ENCODE data around the gene TH. TPM values are rescaled to one million over a fixed set of nuclear protein-coding genes. Genes with fewer than 3 reads are reported as not detected.

TH gene
- total RNA-seq, 1 experiment from 2014 or later: not detected

- ATAC-seq: no peak
- Histone ChIP-seq H3K4me1 (ENCODE audit: control insufficient read depth, insufficient read depth, low read length) (no peaks in the 10 kb centered on the region), H3K27ac (ENCODE audit: low read length) (no peak overlapping the region), H3K27me3 (ENCODE audit: control insufficient read depth, insufficient read depth, low read length) (peaks cover under 1% of the 10 kb centered on the region; the same call in 1 of the 2 replicates), H3K36me3 (ENCODE audit: control insufficient read depth, insufficient read depth, low read length) (no peaks in the 10 kb centered on the region), H3K4me3 (ENCODE audit: low read depth in 2 of 2, low read length in 2 of 2) (no peak overlapping the region), H3K9me3 (ENCODE audit: control insufficient read depth, insufficient read depth, low read depth, low read length) (no peaks in the 10 kb centered on the region)
- no TSS peak for BruUV-seq (replicated peaks)
- DNase-seq (ENCODE audit: low read depth, low spot score): no peak
- POLR2A ChIA-PET: no interaction called here
- in situ Hi-C loops (cut with HindIII; ENCODE audit: low pct_unique_long_range_greater_than_20kb, low sequenced_read_pairs): no loop called here
- TF ChIP-seq REST (IDR thresholded peaks at IDR 0.05; ENCODE audit: insufficient read depth in 1 of 2, low read depth in 2 of 2, low read length in 1 of 2) (no peak), POLR2AphosphoS5 (IDR thresholded peaks at IDR 0.05; ENCODE audit: low read depth, low read length) (no peak), TCF7L2 (IDR thresholded peaks at IDR 0.05; ENCODE audit: low read depth, low read length) (no peak), SIN3A (IDR thresholded peaks at IDR 0.05; ENCODE audit: borderline replicate concordance, insufficient read depth, low read depth, low read length) (no peak)
- CTCF ChIA-PET: interaction anchor here (1.1 kb wide), 1 partner anchor 219 kb away, joined by 4 read pairs; no protein-coding TSS in a partner anchor
- intact Hi-C loops (cut with micrococcal nuclease; ENCODE audit: unreplicated experiment): no loop called here
These were observed 29.9 kb upstream of the TH start for GRCh38 chr11:2201542-2201941.

DNA sequence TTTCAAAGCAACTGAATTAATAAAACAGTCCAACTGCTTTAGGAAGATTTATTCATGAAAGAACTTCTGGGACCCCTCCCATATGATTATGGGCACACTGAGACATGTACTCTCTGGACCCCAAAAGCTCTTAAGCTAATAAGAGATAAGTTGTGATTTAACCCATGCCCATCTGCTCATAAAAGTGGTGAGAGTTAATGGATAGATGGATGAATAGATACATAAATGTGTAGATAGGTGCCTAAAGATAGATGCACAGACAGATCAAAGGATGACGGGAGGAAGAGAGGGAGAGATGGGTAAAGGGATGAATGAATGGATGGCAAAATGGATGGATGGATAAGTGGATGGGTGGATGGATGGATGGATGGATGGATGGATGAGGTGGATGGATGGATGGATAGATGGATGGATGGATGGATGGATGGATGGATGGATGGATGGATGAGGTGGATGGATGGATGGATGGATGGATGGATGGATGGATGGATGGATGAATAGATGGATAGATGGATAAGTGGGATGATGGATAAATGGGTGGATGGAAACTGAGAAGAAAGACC is 29.4 kb upstream of the TH start:
- Histone ChIP-seq H3K27me3 (ENCODE audit: control insufficient read depth, insufficient read depth, low read length) (peaks cover 4% of the 10 kb centered on the region; the same call in 1 of the 2 replicates), H3K9me3 (ENCODE audit: control insufficient read depth, insufficient read depth, low read depth, low read length) (no peaks in the 10 kb centered on the region), H3K36me3 (ENCODE audit: control insufficient read depth, insufficient read depth, low read length) (no peaks in the 10 kb centered on the region), H3K27ac (ENCODE audit: low read length) (no peak overlapping the region), H3K4me3 (ENCODE audit: low read depth in 2 of 2, low read length in 2 of 2) (no peak overlapping the region), H3K4me1 (ENCODE audit: control insufficient read depth, insufficient read depth, low read length) (no peaks in the 10 kb centered on the region)
- POLR2A ChIA-PET: no interaction called here
- no peak for ATAC-seq
- DNase-seq (ENCODE audit: low read depth, low spot score): no peak
- TF ChIP-seq REST (IDR thresholded peaks at IDR 0.05; ENCODE audit: insufficient read depth in 1 of 2, low read depth in 2 of 2, low read length in 1 of 2): no peak
- no peak for TF ChIP-seq SIN3A (IDR thresholded peaks at IDR 0.05; ENCODE audit: borderline replicate concordance, insufficient read depth, low read depth, low read length)
- TF ChIP-seq POLR2AphosphoS5 (IDR thresholded peaks at IDR 0.05; ENCODE audit: low read depth, low read length): no peak
- TF ChIP-seq TCF7L2 (IDR thresholded peaks at IDR 0.05; ENCODE audit: low read depth, low read length): no peak
- TF ChIP-seq, protein P1, sequence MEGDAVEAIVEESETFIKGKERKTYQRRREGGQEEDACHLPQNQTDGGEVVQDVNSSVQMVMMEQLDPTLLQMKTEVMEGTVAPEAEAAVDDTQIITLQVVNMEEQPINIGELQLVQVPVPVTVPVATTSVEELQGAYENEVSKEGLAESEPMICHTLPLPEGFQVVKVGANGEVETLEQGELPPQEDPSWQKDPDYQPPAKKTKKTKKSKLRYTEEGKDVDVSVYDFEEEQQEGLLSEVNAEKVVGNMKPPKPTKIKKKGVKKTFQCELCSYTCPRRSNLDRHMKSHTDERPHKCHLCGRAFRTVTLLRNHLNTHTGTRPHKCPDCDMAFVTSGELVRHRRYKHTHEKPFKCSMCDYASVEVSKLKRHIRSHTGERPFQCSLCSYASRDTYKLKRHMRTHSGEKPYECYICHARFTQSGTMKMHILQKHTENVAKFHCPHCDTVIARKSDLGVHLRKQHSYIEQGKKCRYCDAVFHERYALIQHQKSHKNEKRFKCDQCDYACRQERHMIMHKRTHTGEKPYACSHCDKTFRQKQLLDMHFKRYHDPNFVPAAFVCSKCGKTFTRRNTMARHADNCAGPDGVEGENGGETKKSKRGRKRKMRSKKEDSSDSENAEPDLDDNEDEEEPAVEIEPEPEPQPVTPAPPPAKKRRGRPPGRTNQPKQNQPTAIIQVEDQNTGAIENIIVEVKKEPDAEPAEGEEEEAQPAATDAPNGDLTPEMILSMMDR (IDR thresholded peaks at IDR 0.05): no peak
- intact Hi-C loops (cut with micrococcal nuclease; ENCODE audit: unreplicated experiment): no loop called here
- in situ Hi-C loops (cut with HindIII; ENCODE audit: low pct_unique_long_range_greater_than_20kb, low sequenced_read_pairs): no loop called here
- CTCF ChIA-PET: interaction anchor here (1.1 kb wide), 1 partner anchor 220 kb away, joined by 4 read pairs; no protein-coding TSS in a partner anchor
- no TSS peak for BruUV-seq (replicated peaks)

Measured in Panc1 (cell line).